Measurements from ENCODE around the gene NT5DC1.

NT5DC1 gene

GRCh38 chr6:116100419-116101301, at the start of gene NT5DC1:
TSS of gene NT5DC1 (plus strand) at chr6:116100853. CDS start at chr6:116100931, 78 bp downstream.
- peak; percentile 75 for DNase-seq

GRCh38 chr6:116051244-116051643, 49.4 kb upstream of the NT5DC1 start:
- no peak for DNase-seq

GRCh38 chr6:116055513-116055912, 45.1 kb upstream of the NT5DC1 start:
- no peak for DNase-seq

GRCh38 chr6:116057766-116058165, 42.9 kb upstream of the NT5DC1 start:
- no peak for DNase-seq

- no peak for DNase-seq
Measured at GRCh38 chr6:116059713-116060571, 40.7 kb upstream of the NT5DC1 start.

GRCh38 chr6:116060572-116061283, 39.9 kb upstream of the NT5DC1 start, which contains the start of gene FRK:
TSS of gene FRK (minus strand) at chr6:116060891. CDS start at chr6:116060311, 580 bp downstream.
- DNase-seq: no peak

DNA sequence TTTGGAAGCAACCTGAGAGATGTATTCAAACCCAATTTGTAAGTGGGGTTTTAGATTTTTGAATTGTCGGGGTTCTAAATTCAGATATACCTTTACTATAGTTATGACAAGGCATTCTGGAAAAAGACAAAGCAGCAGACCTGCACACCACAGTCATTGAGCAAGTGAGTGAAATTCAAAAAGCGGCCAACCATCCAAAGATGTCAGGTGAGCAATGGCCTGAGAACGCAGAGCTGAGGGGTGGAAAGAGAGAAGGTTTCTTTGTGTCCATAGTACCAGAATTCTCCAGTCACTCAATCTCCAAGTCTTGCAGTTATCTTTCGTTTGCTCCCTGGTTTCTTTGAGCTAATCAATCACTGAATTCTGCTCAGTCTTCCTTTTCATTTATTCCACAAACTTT, 38.2 kb upstream of the NT5DC1 start:
- DNase-seq: no peak

- DNase-seq: no peak
Measured at GRCh38 chr6:116064666-116065065, 36.0 kb upstream of the NT5DC1 start.

- no peak for DNase-seq
Measured at GRCh38 chr6:116066789-116067188, 33.9 kb upstream of the NT5DC1 start.

DNA sequence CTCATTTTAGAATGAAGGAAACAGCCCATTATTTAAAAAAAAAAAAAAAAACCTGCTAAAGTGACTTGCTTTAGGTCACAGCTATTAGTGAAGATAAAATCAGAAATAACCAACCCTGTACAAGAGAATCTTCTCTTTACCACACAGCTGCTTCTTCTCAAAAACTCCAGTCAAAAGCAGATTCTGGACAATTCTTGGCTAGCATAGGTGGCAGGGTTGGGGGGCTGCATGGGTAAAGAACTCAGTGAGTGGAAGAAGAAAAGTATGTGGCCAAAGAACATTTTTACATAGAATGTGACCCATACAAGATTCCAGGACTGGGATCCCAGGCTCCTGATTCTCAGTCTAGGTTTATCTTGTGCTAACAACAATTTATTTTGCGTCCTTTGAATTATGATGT, 30.6 kb upstream of the NT5DC1 start:
- no peak for DNase-seq

- DNase-seq: no peak
Measured at GRCh38 chr6:116070616-116071389, 29.9 kb upstream of the NT5DC1 start.

DNA sequence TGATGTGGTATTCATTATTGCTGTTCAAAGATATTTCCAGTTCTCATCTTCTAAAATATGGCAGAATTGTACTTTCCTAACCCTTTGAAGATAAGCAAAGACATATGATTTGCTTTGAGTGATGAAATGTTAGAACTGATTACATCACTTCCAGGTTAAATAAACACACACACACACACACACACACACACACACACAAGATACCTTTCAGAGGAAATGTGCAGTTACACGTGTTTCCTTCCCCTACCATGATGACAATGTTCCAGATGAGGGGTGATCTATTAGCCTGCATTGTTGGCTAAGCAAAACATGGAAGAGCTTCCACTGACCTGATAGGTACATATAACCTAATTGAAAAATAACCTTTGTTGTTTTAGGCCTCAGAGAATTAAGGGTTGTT, 28.3 kb upstream of the NT5DC1 start:
- DNase-seq: no peak

DNA sequence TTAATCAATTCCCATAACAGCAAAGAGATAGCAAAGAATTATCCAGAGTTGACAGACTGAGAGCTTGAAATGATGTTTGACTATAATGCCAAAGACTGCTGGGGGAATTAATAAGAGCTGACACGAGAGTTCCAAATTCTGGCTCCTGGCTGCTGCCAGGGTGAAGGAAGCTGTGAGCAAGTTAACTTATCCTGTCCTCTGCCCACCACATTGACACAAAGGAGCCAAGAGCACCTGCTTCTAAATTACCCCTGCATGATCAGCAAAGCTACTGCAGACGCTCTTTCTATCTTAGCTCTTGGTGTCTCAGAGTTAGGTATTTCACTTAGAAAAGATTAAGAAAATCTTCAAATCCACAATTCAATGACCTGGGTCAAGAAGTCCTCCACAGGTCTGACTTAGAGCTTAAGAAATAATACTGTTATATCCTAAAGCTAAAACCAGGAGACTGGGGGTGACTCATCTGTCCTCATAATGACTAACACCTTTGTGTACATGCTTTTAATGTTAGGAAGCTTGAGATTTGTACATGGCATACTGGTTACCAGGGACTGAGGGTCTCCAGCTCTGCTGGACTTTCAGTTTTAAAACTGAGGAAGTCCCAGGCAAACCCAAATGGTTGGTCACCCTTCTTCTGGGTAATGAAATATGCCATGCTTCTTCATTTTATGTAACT, 26.8 kb upstream of the NT5DC1 start:
- DNase-seq: no peak

- no peak for DNase-seq
Measured at GRCh38 chr6:116074732-116075390, 25.8 kb upstream of the NT5DC1 start.

DNA sequence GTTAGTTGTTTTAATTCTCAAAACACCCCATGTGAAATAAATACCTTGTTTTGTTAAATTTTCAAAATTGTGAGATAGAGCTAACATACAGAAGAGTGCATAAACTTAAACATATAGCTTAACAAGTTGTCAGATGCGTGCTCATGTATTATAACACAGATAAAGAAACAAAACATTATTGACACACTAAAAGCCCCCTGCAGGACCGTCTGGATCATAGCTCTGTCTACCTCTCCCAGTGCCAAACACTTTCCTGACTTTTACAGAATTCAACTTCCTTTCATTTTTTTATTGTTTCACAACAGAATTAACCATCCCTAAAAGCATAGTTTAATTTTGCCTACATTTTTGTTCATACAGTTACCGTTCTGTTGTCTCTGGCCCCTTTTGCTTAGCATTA, 22.1 kb upstream of the NT5DC1 start:
- no peak for DNase-seq

- no peak for DNase-seq
Measured at GRCh38 chr6:116078945-116079344, 21.7 kb upstream of the NT5DC1 start.

DNA sequence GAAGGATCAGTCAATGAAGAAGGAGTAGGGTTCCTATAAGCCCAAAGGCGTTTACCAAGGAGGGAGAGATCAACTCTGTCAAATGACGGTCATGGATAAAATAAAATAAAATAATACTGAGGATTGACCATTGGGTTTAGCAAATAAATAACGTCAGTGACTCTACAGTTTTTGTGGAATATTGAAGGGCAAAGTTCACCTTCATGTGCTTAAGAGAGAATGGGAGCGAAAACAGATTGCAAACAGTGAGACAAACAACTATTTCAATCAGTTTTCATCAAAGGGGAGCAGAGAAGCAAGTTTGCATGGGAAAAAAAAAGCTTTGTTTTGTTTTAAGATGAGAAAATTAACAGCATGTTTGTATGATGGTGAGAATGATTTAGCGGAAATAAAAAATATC, 17.6 kb upstream of the NT5DC1 start:
- DNase-seq: no peak

- no peak for DNase-seq
Measured at GRCh38 chr6:116084284-116084683, 16.4 kb upstream of the NT5DC1 start.

GRCh38 chr6:116087437-116088027, 13.1 kb upstream of the NT5DC1 start:
- no peak for DNase-seq

- no peak for DNase-seq
Measured at GRCh38 chr6:116088946-116089345, 11.7 kb upstream of the NT5DC1 start.

GRCh38 chr6:116090251-116090650, 10.4 kb upstream of the NT5DC1 start:
- DNase-seq: no peak

Measured in DMS79 (cell line).